K562 (cell line): ENCODE results near the gene ZFAND2B. TPM values are rescaled to one million over a fixed set of nuclear protein-coding genes. Genes with fewer than 3 reads are reported as not detected.
A peak's percentile ranks its signal among the peaks of the same experiment; 100 is the strongest.

ENCODE experiments used
- ATAC-seq: fragments of 200-7000 bp; cut with Tn5 transposase; 3 replicates; pipeline ENCODE4 v1.9.1; 2020; ENCODE audit warnings: moderate library complexity
- BruUV-seq: library from RNA; stranded (reverse); fragments of 400-500 nt; replicated peaks from 2 replicates; lab custom pipeline; 2021; lab: Mats Ljungman, UMichigan
- CTCF ChIA-PET: fragments of 300-600 bp; formaldehyde crosslinking; extraction: SDS; loops from one replicate; lab custom pipeline; 2021; ENCODE audit warnings: low intra/inter-chr PET ratio; lab: Yijun Ruan, JAX
- POLR2A ChIA-PET: fragments of 300-600, 350-650 bp; sonication (Branson Sonifier 250); formaldehyde crosslinking; extraction: SDS; loops from one replicate; lab custom pipeline; 2021; ENCODE audit warnings: antibody characterized with exemption, inconsistent platforms; lab: Yijun Ruan, JAX
- DNase-seq, 4 experiments: peaks; one replicate each; pipeline versions ENCODE4 v3.0.0 to v3.0.0-alpha.2; 2011 to 2018; ENCODE audit warnings: low spot score in 3 of 4, mixed read lengths in 3 of 4; ENCODE audit errors: extremely low read depth in 1 of 4
- FAIRE-seq: peaks from 2 replicates; lab custom pipeline; 2011; peaks lifted over from hg19 to GRCh38; lab: Jason Lieb, UNC
- H2AFZ ChIP-seq: 2 replicates; pipeline ENCODE4 v1.6.0; 2011; ENCODE audit warnings: low read depth, low read length, control low read depth, inconsistent platforms
- H3K27ac ChIP-seq: fragments of 200-600 bp; 3 replicates; pipeline ENCODE4 v1.8.0; 2011; ENCODE audit warnings: low read depth, mild to moderate bottlenecking, control low read depth, inconsistent platforms, low read length, moderate library complexity, mixed read lengths; ENCODE audit errors: extremely low read depth
- H3K27me3 ChIP-seq, 2 experiments: fragments of 300-600 bp in 1 of 2; 2 replicates in 1 of 2; 3 replicates in 1 of 2; pipeline versions ENCODE4 v1.6.0 to v1.8.0; 2011; ENCODE audit warnings: inconsistent platforms in 2 of 2, low read length in 2 of 2, mild to moderate bottlenecking in 1 of 2, mixed read lengths in 1 of 2, moderate library complexity in 1 of 2; ENCODE audit not compliant: control insufficient read depth in 2 of 2, insufficient read depth in 2 of 2
- H3K36me3 ChIP-seq: fragments of 300-600 bp; 3 replicates; pipeline ENCODE4 v1.8.0; 2011; ENCODE audit warnings: mild to moderate bottlenecking, low read length, inconsistent platforms; ENCODE audit not compliant: control insufficient read depth, insufficient read depth
- H3K4me1 ChIP-seq, 2 experiments: fragments of 200-600 bp in 1 of 2; replicated peaks in 1 of 2; 2 replicates in 1 of 2; 3 replicates in 1 of 2; pipeline versions ENCODE4 v1.5.1 to v1.8.0; 2011; ENCODE audit warnings: inconsistent platforms in 2 of 2, low read length in 2 of 2, mild to moderate bottlenecking in 1 of 2, mixed read lengths in 1 of 2, moderate library complexity in 1 of 2; ENCODE audit not compliant: control insufficient read depth in 2 of 2, insufficient read depth in 2 of 2
- H3K4me2 ChIP-seq: 2 replicates; pipeline ENCODE4 v1.6.1; 2011; ENCODE audit warnings: low read length, control low read depth, inconsistent platforms, mixed read lengths; ENCODE audit not compliant: insufficient read depth
- H3K4me3 ChIP-seq: fragments of 200-600 bp; sonication (generic), shearing (Covaris generic); 2 replicates; pipeline ENCODE4 v1.5.1; 2016; ENCODE audit warnings: control low read depth, inconsistent platforms
- H3K79me2 ChIP-seq: fragments of 200-600 bp; 3 replicates; pipeline ENCODE4 v1.8.0; 2011; ENCODE audit warnings: low read length, inconsistent platforms; ENCODE audit not compliant: control insufficient read depth, insufficient read depth
- H3K9ac ChIP-seq, 2 experiments: 2 replicates each; pipeline versions ENCODE4 v1.6.0 to v1.6.1; 2011; ENCODE audit warnings: low read depth in 2 of 2, low read length in 2 of 2, control low read depth in 1 of 2, inconsistent platforms in 1 of 2, mild to moderate bottlenecking in 1 of 2, mixed read lengths in 1 of 2; ENCODE audit not compliant: insufficient read depth in 1 of 2
- H3K9me1 ChIP-seq: one replicate; pipeline ENCODE4 v1.6.0; 2011; ENCODE audit warnings: inconsistent platforms, mild to moderate bottlenecking, low read length, moderate library complexity; ENCODE audit not compliant: control insufficient read depth, insufficient read depth
- H3K9me3 ChIP-seq: replicated peaks from 2 replicates; pipeline ENCODE4 v1.5.1; 2011; ENCODE audit warnings: low read depth, low read length, inconsistent platforms; ENCODE audit not compliant: control insufficient read depth, insufficient read depth
- H4K20me1 ChIP-seq: replicated peaks from 2 replicates; pipeline ENCODE4 v1.6.1; 2011; ENCODE audit warnings: low read length, inconsistent platforms, mixed read lengths; ENCODE audit not compliant: control insufficient read depth, insufficient read depth
- ARID4B ChIP-seq: sonication (generic); formaldehyde crosslinking; IDR thresholded peaks from 2 replicates; pipeline ENCODE4 v1.8.0; 2022; ENCODE audit warnings: mild to moderate bottlenecking, missing genetic modification reagents
- GATAD2B ChIP-seq: fragments of 450-650 bp; IDR thresholded peaks from 2 replicates; pipeline ENCODE4 v1.6.1; 2017; ENCODE audit warnings: mild to moderate bottlenecking, borderline replicate concordance
- GTF2A2 ChIP-seq: IDR thresholded peaks from 2 replicates; pipeline ENCODE4 v1.6.1; 2016; ENCODE audit warnings: mild to moderate bottlenecking, missing genetic modification characterization, missing compliant biosample characterization
- GTF3C2 ChIP-seq: IDR thresholded peaks from 3 replicates; pipeline ENCODE4 v1.6.1; 2011; ENCODE audit warnings: borderline replicate concordance, mild to moderate bottlenecking, moderate library complexity; ENCODE audit not compliant: insufficient read length; ENCODE audit errors: extremely low read depth
- IRF2 ChIP-seq: sonication (generic); formaldehyde crosslinking; IDR thresholded peaks from 2 replicates; pipeline ENCODE4 v1.8.1; 2022; ENCODE audit warnings: mild to moderate bottlenecking, missing genetic modification reagents
- JUN ChIP-seq, 2 experiments: sonication (generic) in 1 of 2; formaldehyde crosslinking in 1 of 2; IDR thresholded peaks; 2 replicates each; pipeline versions ENCODE4 v1.6.1 to v1.8.0; 2012 to 2022; ENCODE audit warnings: borderline replicate concordance in 2 of 2, mild to moderate bottlenecking in 2 of 2, improper control_type of control experiment in 1 of 2, low read depth in 1 of 2, low read length in 1 of 2, missing genetic modification reagents in 1 of 2
- JUND ChIP-seq, 2 experiments: IDR thresholded peaks; 2 replicates in 1 of 2; 3 replicates in 1 of 2; pipeline ENCODE4 v1.6.1; 2011; ENCODE audit warnings: borderline replicate concordance in 2 of 2, low read depth in 2 of 2, low read length in 2 of 2, improper control_type of control experiment in 1 of 2, missing biosample characterization in 1 of 2, missing genetic modification characterization in 1 of 2, missing genetic modification reagents in 1 of 2
- MCM2 ChIP-seq: fragments of 450-650 bp; IDR thresholded peaks from 2 replicates; pipeline ENCODE4 v1.6.1; 2017; ENCODE audit warnings: low read depth, mild to moderate bottlenecking
- NCOA6 ChIP-seq: fragments of 450-650 bp; IDR thresholded peaks from 2 replicates; pipeline ENCODE4 v1.6.1; 2017; ENCODE audit warnings: mild to moderate bottlenecking
- NFATC3 ChIP-seq: fragments of 450-650 bp; IDR thresholded peaks from 2 replicates; pipeline ENCODE4 v1.6.1; 2017; ENCODE audit warnings: mild to moderate bottlenecking
- NFIC ChIP-seq: fragments of 450-650 bp; IDR thresholded peaks from 2 replicates; pipeline ENCODE4 v1.6.1; 2017; ENCODE audit warnings: mild to moderate bottlenecking, inconsistent platforms
- PREB ChIP-seq: sonication (generic); formaldehyde crosslinking; IDR thresholded peaks from 2 replicates; pipeline ENCODE4 v1.8.1; 2023; ENCODE audit warnings: mild to moderate bottlenecking, missing genetic modification reagents
- TARDBP ChIP-seq: fragments of 450-650 bp; IDR thresholded peaks from 2 replicates; pipeline ENCODE4 v1.6.1; 2016
- WHSC1 ChIP-seq: IDR thresholded peaks from one replicate; pipeline ENCODE4 v1.6.1; 2012; ENCODE audit warnings: low read length, control low read depth, inconsistent platforms
- ZNF431 ChIP-seq: sonication (generic); formaldehyde crosslinking; IDR thresholded peaks from 2 replicates; pipeline ENCODE4 v1.8.0; 2022; ENCODE audit warnings: mild to moderate bottlenecking, missing genetic modification reagents
- WGBS: fragments of 100-300 bp; shearing (Covaris generic); methylation state at CpG from one replicate; pipeline ENCODE4 v1.1.6; 2016; ENCODE audit warnings: low coverage, mixed read lengths; ENCODE audit not compliant: insufficient coverage; ENCODE audit errors: missing lambda C conversion rate; 5-methylcytosine and 5-hydroxymethylcytosine counted together
- in situ Hi-C: fragments of 300-500 bp; cut with MboI; formaldehyde crosslinking; loops from 4 replicates; pipeline ENCODE4 v1.15.0; 2018; ENCODE audit warnings: inconsistent platforms, mixed read lengths
- intact Hi-C: fragments of 100-400 bp; cut with micrococcal nuclease; formaldehyde crosslinking; loops from 2 replicates; pipeline ENCODE4 v1.14.2; 2022
- polyA plus RNA-seq, 8 experiments: library from polyadenylated mRNA; depleted of rRNA in 4 of 8; stranded (reverse) in 5 of 8; unstranded in 3 of 8; fragments of >200 nt; fragmentation: Nextera tagmentation in 2 of 8; fragmentation: Illumina TruSeq in 1 of 8; extraction: Ambion mirVana in 2 of 8; extraction: Trizol in 1 of 8; gene quantifications; 2 replicates each; pipeline versions ENCODE4 v1.2.1 to v1.2.3, GENCODE V29; 2011 to 2014; ENCODE audit warnings: inconsistent platforms in 1 of 8, missing spikeins in 1 of 8
- total RNA-seq, 7 experiments: library from RNA; depleted of rRNA in 6 of 7; stranded (reverse); fragments of >200 nt in 6 of 7; fragmentation: Illumina TruSeq in 2 of 7; extraction: Trizol in 2 of 7; gene quantifications; 2 replicates each; pipeline versions ENCODE4 v1.2.1 to v1.2.3, GENCODE V29; 2011 to 2021; ENCODE audit warnings: low replicate concordance in 1 of 7

The ZFAND2B gene
- total and polyA plus RNA-seq, 9 of the 15 experiments (the other 6 are each of a cell fraction or from before 2014, with no cell fraction given), result 9.9 to 33.3 (median 26.1) TPM

GRCh38 chr2:219175486-219175885, 31.1 kb upstream of the ZFAND2B start:
- Histone ChIP-seq H3K9ac (peak overlapping the region; percentile 82 to 90; a peak in 2 of 4 replicates), H3K9me1 (no peaks in the 10 kb centered on the region)
- in situ Hi-C loops, result no loop called here
- no peak for TF ChIP-seq MCM2
- no peak for TF ChIP-seq TARDBP
- TF ChIP-seq WHSC1, result no peak
- TF ChIP-seq NFIC, result no peak
- no peak for TF ChIP-seq PREB (CRISPR knock-in tag)
- TF ChIP-seq JUND (IDR thresholded peaks at IDR 0.05; ENCODE audit: borderline replicate concordance, low read depth, low read length), result no peak
- no peak for TF ChIP-seq JUND (tag; IDR thresholded peaks at IDR 0.05; ENCODE audit: borderline replicate concordance, low read depth, low read length)
- TF ChIP-seq JUN (IDR thresholded peaks at IDR 0.05; ENCODE audit: borderline replicate concordance, low read depth, low read length), result no peak
- TF ChIP-seq JUN (CRISPR knock-in tag; IDR thresholded peaks at IDR 0.05; ENCODE audit: borderline replicate concordance), result no peak
- no peak for TF ChIP-seq GTF2A2 (tag)
- no peak for TF ChIP-seq GTF3C2
- no peak for TF ChIP-seq ZNF431
- no peak for TF ChIP-seq NCOA6
- TF ChIP-seq NFATC3, result no peak
- no peak for TF ChIP-seq IRF2 (CRISPR knock-in tag)
- TF ChIP-seq GATAD2B, result no peak
- TF ChIP-seq ARID4B (CRISPR knock-in tag), result no peak

More at GRCh38 chr2:219175486-219175885, 31.1 kb upstream of the ZFAND2B start:
- Histone ChIP-seq H3K9me3 (no peaks in the 10 kb centered on the region), H2AFZ (no peak overlapping the region), H3K4me1 (peaks cover 13 to 25% of the 10 kb centered on the region in 2 experiments; a peak in 4 of 5 replicates), H3K36me3 (peaks cover 43% of the 10 kb centered on the region; the same call in 2 of the 3 replicates), H3K27me3 (no peaks in the 10 kb centered on the region), H4K20me1 (no peaks in the 10 kb centered on the region), H3K4me3 (peak overlapping the region; percentile 80; the same call in 1 of the 2 replicates), H3K4me2 (peak overlapping the region; percentile 100), H3K79me2 (peaks cover 42% of the 10 kb centered on the region), H3K27ac (no peak overlapping the region)
- BruUV-seq, result no TSS peak
- DNase-seq, result no peak
- FAIRE-seq, result no peak
- ATAC-seq, result no peak
- intact Hi-C loops, result no loop called here
- ChIA-PET CTCF (no interaction called here), POLR2A (interaction anchor here (0.9 to 1.7 kb wide), 4 partner anchors 9 to 119 kb away, joined by 3 to 5 read pairs (median 4); no protein-coding TSS in a partner anchor)
- 69% methylated on average over 6 of the region's 7 CpGs for WGBS
